Stimulated activated CD8-positive, alpha-beta memory T cell treated with anti-CD3 and anti-CD28 coated beads, Interleukin-4, amount 100 ng/mL, for 24 hours (primary cell): ENCODE data around the gene WIPF2.

Source experiments
- DNase-seq: peaks from one replicate; pipeline ENCODE4 v3.0.0-alpha.2; 2020; ENCODE audit warnings: low read depth

Gene WIPF2, protein sequence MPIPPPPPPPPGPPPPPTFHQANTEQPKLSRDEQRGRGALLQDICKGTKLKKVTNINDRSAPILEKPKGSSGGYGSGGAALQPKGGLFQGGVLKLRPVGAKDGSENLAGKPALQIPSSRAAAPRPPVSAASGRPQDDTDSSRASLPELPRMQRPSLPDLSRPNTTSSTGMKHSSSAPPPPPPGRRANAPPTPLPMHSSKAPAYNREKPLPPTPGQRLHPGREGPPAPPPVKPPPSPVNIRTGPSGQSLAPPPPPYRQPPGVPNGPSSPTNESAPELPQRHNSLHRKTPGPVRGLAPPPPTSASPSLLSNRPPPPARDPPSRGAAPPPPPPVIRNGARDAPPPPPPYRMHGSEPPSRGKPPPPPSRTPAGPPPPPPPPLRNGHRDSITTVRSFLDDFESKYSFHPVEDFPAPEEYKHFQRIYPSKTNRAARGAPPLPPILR

DNA sequence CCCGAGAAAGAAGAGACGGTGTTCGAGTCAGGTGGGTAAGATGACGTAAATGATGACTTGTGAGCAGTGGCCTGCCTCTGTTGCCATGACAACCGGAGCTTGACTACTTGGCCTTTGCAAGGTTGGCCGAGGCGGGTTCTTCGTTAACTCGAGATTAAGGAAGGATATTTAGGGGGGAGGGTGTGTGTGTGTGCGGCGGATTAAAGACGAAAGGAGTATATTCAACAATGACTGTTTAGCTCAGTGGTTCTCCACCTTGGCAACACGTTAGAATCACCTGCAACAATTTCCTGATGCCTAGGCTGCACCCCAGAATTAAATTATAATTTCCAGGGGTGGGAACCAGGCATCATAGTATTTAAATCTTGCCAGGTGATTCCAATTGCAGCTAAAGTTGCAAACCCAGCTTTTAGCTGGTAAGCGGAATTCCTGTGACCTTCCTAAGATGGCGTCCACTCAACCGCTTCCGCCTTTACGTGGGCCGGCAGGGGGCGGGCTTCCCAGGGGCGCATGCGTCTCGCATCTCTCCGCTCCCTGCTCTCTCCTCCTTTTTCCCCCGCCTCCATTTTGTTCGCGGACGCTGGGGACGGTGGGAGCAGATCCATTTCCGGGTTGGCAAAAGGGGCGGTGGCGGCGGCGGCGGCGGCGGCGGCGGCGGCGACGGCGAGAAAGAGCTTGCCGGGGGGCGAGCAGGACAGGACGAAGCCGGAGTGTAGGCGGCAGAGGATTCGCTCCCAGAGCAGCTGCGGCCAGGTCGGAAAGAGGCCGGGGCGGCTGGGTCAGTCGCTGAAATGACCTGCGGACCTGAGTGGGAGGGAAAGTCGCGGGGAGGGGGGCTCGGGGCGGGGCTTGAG, at the start of gene WIPF2:
Gene WIPF2, plus strand, starts transcription at position 565 of the 854 bp plus-strand sequence. CDS start 37,156 bp downstream, outside the sequence.
- DNase-seq = peak; percentile 96

DNA sequence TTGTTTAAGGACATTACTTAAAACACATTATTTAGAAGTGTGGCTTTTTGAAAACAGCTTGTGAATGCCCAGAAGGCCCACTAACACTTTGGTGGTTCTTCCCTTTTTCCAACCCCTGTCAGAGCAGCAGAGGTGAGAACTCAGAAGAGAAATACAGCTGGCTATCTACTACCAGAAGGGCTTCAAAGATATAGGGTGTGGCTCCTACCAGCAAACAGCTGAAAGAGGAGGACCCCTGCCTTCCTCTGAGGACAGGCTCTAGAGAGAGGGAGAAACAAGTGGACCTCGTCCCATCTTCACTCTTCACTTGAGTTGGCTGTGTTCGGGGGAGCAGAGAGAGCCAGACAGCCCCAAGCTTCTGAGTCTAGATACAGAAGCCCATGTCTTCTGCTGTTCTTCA, 48.8 kb upstream of the WIPF2 start:
- DNase-seq = no peak

DNA sequence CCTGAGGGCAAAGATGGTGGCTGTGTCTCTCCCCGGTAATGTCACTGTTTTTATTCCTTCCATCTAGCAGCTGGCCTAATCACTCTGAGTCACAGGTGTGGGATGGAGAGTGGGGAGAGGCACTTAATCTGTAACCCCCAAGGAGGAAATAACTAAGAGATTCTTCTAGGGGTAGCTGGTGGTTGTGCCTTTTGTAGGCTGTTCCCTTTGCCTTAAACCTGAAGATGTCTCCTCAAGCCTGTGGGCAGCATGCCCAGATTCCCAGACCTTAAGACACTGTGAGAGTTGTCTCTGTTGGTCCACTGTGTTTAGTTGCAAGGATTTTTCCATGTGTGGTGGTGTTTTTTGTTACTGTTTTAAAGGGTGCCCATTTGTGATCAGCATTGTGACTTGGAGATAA, 47.4 kb upstream of the WIPF2 start:
- DNase-seq = no peak

DNA sequence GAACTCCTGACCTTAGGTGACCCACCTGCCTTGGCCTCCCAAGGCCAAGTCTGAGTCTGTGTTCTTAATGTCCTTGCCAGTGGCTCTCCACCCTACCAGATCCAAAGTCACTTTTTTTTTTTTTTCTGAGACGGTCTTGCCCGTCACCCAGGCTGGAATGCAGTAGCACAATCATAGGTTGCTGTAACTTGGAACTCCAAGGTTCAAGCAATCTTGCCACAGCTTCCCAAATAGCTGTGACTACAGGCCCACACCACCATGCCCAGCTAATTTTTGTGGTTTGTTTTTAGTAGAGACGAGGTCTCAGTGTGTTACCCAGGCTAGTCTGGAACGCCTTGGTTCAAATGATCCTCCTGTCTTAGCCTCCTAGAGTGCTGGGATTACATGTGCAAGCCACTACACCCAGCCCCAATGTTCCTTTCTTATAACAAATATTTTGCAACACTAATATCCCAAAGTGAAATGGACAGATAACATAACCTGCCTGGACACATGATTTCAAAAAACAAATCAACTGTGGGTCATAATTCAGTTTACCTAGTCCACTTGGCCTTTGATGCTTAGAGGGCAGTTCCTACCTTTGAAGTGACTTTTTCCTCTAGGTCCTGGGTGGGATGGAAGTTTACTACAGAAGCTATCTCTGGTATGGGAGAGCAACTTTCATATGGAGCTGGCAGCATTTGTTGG, 45.9 kb upstream of the WIPF2 start:
- no peak for DNase-seq

DNA sequence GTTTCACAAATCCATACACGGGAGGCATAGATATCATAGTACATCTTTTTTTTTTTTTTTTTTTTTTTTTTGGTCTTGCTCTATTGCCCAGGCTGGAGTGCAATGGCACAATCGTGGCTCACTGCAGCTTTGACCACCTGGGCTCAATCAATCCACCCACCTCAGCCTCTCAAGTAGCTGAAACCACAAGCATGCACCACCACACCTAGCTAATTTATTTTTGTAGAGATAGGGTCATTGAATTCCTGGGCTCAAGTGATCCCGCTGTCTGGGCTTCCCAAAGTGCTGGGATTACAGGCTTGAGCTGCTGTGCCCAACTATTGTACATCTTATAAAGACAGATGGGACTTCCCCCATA, 45.3 kb upstream of the WIPF2 start:
- DNase-seq = no peak

DNA sequence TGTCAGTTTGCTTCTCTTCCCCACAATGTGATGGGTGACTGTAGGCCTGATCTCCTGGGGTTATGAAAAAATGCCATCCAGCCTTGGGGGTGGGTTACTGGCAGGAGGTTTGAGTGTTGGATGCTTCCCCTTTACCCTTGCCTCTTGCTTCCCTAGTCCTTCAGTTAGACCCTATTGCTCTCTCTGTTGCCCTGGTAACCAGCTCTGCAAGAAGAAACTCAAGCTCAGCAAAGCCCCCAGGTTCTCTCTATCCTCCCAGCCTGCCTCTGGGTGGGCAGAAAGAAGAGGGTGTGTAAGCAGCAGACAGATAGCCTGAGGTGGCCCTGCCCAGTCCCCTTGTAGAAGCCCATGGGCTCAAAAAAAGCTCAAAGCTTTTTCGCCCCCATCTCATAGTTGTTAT, 44.6 kb upstream of the WIPF2 start:
- no peak for DNase-seq

DNA sequence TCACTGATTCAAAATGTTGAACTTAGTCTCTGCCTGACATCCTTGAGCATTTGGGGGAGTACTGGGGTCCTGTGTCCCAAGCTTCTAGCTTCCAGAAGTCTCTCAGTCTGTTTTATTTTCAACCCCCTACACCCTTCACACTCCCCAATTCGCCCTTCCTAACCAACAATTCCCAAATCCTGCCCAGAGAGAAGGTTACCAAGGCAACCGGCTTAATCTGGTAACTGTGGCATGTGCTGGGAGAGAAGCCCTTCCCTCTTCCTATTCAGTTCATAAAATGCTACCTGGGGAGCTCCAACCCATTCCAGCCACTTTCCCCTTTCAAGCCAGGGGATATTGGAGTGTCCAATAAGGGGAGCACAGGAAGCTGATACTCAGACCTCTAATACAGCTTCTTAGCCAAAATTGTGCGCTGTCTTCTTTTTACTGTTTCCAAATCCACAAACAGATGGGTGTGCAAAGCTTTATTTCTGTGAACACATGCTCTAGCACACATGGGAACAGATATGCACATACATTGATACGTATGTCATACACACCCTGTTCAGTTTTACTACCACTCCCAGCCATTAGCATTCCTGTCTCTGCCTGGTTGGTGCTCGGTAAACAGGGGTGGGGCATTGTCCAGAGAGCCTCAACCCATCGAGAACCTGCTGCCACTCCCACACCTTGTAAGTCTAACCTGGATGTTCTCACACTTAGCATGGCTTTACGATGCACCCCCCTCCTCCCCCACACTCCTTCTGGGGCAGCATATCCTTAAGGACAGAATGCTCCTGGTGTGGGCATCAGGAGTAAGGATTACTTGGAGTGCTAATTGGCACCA, 43.0 kb upstream of the WIPF2 start:
- DNase-seq = no peak

DNA sequence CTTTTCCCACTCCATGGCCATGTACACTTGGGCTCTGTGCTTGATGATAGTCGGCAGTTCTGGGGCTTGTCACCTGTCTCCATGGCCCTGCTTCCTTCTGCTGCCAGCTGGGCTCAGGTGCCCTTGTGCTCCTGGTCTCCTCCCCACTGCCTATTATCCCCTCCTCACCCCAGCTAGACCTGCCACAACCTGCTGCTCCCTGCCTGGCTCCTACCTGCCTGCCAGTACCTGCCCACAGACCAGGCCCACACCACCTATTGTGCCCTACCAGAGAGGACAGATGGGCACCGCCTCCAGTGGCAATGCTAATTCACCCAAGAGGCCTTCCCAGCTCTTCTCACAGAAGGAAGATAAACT, 42.4 kb upstream of the WIPF2 start:
- no peak for DNase-seq

DNA sequence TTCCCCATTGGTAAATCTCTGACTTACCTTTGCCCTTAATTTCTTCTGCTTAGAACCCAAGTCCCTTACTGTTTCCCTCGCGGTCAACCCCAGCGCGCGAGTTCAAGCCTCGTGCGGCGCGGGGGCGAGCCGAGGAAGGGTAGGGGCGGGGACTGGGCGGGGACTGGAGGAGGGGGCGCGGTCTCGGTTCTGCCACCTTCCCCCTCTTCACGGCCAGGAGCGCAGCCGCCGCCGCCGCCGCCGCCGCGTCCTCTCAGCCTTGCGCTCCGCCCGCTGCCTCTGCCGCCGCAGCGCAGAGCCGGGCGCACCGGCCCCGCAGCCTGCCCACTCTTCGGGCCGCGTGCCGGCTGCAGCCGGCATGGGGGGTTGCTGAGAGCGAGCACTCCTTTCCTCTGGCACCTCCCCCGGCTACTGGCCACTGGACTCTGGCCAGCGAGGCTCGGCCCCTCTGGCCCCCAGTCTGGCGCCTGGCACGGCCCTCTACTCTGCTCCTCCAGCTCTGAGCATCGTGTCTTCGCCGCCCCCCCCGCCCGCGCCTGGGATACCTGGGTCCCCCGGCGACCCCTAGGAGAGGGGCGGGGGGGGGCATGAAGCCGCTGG, 41.7 kb upstream of the WIPF2 start, which contains the start of gene RAPGEFL1:
Gene RAPGEFL1, plus strand, starts transcription at position 196 of the 600 bp plus-strand sequence. Its CDS starts 392 bp downstream, at position 588.
- peak; percentile 83 for DNase-seq

DNA sequence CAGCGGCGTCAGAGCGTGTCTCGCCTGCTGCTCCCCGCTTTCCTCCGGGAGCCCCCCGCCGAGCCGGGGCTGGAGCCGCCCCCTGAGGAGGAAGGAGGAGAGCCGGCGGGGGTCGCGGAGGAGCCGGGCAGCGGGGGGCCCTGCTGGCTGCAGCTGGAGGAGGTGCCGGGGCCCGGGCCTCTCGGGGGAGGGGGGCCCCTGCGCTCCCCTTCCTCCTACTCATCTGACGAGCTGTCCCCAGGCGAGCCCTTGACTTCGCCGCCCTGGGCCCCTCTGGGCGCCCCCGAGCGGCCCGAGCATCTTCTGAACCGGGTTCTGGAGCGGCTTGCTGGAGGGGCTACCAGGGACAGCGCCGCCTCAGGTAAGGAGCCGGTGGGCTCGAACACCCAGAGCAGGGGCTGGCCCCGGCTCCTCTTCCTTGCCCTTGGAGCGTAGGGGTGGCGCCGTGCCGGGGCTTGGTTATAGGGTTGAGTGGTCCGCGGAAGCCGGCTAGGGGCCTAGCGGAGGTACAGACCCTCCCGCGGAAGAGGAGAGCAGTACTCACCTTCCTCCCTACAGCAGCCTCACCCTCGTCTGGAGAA, 41.0 kb upstream of the WIPF2 start:
- no peak for DNase-seq

DNA sequence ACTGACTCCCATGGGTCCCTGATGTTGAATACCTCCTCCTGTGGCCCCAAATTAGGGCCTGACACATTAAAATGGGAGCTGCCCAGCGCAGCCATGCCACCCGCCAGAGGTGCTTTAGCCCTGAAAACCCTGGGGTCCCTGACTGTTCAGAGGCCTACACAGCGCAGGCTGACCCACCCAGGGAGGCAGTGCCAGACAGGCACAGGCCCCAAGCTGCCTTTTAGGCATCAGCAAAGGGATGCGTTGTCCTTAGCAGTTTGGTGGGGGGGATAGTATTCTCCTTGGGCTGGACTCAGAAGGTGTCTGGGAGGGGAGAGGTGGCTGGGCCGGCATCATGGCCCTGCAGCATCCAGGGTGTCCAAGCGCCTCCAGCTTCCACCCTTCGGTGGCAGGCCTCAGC, 40.4 kb upstream of the WIPF2 start:
- DNase-seq = no peak

DNA sequence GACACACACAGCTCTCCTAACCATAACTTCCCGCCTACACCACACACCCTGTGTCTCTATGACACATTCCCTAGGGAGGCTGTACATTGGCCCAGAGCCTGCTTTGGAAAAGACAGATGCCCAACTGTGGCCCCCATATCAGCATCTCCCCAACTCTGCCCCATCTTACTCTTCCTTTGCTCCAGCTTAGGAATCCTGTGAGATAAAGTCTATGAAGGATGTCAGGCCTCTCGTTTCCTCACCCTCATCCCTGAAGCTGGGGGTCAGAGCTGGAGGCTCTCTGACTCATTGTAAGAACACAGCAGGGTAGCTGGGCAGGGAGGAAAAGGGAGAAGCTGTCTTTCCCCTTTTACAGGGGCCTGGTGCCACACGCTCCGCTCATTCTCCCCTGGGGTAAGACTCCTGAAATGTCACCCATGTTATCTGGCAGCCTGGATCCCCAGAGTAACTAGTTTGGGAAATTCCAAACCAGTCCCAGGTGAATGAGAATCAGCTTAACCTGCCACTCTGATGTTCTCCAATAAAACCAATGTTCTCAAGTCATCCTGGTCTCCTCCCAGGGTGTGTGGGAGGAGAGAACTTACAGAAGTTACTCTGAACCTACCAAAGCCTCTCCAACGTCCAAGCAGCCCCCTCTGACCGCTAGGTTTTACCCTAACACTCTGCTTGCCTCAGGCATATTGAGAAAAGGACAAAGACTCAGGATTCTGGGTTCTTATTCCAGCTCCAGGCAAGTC, 39.0 kb upstream of the WIPF2 start:
- no peak for DNase-seq

DNA sequence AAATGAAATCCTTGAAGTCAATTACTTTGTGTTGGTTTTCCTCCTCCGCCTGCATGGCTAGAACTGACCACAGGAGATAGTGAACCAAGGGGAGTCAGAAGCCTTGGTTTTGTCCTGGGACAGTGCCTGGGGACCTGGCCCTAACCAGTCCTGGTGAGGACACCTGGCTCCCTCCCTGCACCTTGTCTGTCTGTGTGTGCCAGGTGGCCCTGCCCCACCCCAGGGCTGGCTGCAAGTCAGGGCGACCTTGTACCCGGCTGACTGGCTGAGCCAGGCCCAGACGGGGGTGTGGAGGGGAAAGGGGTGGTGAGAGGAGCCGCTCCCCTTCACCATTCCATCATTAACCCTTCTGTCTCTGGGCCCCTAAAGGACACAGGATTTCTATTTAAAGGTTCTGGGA, 38.4 kb upstream of the WIPF2 start:
- DNase-seq = no peak

DNA sequence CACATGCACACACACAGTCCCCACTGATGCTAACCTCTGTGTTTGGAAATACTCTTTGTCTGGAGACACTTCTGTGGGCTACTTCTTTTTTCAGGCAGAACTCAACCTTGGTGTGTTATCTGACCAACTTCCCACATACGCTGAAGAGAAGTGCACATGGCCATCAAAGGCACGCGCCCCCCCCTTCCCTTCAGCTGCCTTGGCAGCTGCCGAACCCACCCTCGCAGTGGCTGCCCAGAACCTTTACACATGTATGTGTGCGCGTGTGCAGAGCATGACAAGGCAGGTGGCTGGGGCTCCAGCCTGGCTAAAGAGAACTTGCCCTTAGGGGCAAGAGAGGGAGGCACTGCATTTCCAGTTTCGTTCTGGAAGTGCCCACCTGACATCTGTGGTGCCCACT, 37.9 kb upstream of the WIPF2 start:
- no peak for DNase-seq

DNA sequence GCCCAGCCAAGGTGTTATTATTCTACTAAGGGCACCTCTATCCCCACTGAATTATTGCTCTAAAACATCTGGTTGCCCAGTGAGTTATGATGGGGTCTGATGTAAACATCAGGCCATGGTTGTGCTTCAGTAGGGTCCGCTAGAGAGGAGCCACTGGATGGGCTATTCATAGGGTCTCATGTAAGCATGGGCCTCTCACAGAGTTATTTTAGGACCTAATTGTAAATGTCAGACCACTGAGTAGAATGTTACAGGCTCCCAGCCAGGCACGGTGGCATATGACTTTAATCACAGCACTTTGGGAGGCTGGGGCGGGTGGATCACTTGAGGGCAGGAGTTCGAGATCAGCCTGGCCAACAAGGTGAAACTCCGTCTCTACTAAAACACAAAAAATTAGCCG, 36.5 kb upstream of the WIPF2 start:
- no peak for DNase-seq

DNA sequence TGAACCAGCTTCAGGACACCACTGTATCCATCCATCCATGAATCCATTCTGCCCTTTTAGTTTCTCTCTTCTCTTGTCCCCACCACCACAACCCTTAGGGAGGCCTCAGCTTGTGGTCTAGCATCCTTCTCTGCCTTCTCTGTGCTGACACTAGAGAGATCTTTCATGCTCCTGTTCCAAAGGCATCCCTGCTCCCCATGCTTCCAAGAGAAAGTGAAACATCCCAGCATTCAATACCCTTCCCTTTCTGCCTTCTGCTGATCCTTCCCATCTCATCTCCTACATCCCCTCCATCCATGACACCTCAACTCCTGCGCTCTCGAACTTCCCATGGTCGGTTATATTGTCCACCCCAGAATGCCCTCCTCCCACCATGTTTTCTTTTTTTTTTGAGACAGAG, 31.9 kb upstream of the WIPF2 start:
- no peak for DNase-seq

DNA sequence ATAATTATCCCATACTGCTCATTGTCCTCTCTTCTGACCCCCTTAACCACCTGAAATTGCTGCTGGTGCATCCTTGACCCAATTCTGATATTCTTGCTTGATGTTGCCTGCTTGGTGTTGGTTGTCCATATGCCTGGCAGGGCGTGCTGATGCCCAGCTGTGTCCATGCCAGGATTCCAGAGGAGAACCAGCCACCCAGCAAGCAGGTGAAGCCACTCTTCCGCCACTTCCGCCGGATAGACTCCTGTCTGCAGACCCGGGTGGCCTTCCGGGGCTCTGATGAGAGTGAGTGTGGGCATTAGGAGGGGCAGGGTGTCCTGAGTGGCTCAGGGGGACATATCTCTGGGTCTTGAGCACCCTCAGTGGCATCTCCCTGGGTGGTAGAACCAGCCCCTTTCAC, 30.4 kb upstream of the WIPF2 start:
- no peak for DNase-seq

DNA sequence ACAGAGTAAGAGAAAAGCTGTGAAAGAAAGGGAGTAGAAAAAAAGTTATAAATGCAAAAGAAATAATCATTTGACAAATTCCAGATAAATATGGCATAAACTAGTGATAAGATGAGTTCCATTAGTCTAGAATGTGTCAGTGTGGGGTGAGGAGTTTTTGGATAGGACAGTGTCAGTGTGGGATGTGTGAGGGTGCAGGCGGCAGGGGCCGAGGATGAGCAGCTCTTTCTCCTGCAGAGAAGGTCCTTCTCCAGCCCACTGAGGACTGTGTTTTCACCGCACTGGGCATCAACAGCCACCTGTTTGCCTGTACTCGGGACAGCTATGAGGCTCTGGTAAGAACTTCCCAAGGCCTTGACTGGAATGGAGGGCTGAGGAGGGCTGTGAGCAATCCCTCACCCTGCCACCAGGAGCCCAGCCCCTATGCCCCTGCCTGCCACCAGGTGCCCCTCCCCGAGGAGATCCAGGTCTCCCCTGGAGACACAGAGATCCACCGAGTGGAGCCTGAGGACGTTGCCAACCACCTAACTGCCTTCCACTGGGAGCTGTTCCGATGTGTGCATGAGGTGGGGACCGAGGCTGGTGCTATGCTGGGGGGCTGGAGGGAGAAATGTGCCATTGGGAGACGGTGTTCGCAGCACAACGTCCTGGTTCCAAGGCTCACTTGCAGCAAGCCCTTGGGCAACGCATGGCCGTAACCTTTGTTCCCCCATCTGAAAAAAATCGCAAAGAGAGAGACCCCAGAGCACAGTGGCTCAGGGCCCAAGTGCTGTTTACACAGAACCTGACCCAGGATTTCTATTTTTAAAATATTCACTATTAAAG, 28.7 kb upstream of the WIPF2 start:
- no peak for DNase-seq
